ENCODE data around the gene PIH1D1. TPM values are rescaled to one million over a fixed set of nuclear protein-coding genes. Genes with fewer than 3 reads are reported as not detected.

Gene PIH1D1
- total and polyA plus RNA-seq, 2 of the 8 experiments (the other 6 are each of a cell fraction or from before 2014, with no cell fraction given): 146 to 195 TPM

DNA sequence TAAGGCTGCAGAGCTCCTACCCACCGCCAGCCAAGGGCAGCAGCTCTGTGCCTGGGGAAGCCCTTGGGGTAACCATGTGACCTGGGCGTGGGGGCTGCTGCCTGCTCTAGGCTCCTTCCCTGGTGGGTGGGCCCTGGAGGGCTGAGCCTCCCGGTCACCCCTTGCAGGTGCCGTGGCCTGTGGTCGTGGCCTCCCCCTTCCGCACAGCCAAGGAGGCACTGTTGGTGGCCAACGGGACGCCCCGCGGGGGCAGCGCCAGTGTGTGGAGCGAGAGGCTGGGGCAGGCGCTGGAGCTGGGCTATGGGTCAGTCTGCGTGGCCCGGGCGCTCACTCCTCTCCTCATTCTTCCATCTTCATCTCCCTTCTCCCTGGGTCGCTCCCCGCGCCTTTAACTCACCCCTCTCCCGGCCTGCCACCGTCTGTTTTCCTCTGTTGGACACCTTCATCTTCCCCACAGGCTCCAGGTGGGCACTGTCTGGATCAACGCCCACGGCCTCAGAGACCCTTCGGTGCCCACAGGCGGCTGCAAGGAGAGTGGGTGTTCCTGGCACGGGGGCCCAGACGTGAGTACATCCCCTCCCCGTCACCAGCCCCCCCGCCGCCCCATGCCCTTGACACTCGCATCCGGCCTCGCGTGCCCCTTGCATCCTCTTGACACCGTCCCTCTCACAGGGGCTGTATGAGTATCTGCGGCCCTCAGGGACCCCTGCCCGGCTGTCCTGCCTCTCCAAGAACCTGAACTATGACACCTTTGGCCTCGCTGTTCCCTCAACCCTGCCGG, 12.5 kb upstream of the PIH1D1 start (continued):
- no peak for TF ChIP-seq BACH1 (IDR thresholded peaks at IDR 0.05; ENCODE audit: low read length)
- TF ChIP-seq TCF12 (IDR thresholded peaks at IDR 0.05; ENCODE audit: low read depth, low read length): no peak
- no peak for TF ChIP-seq EGR1 (IDR thresholded peaks at IDR 0.05; ENCODE audit: borderline replicate concordance, low read depth, low read length)
- TF ChIP-seq TAF7 (optimal IDR thresholded peaks at IDR 0.05; ENCODE audit: borderline replicate concordance, low read depth, low read length): no peak
- no peak for TF ChIP-seq TBP (IDR thresholded peaks at IDR 0.05; ENCODE audit: low read depth, low read length)
- no peak for TF ChIP-seq EP300 (IDR thresholded peaks at IDR 0.05; ENCODE audit: borderline replicate concordance in 1 of 2, low read depth in 2 of 2, low read length in 2 of 2)
- no peak for TF ChIP-seq KDM1A (IDR thresholded peaks at IDR 0.05; ENCODE audit: borderline replicate concordance, low read length)
- TF ChIP-seq GABPA (IDR thresholded peaks at IDR 0.05; ENCODE audit: borderline replicate concordance, insufficient read depth, low read length): no peak
- TF ChIP-seq HDAC6 (IDR thresholded peaks at IDR 0.05; ENCODE audit: low read depth, low read length): no peak

All from H1 (cell line).